SKM-1 (cell line): Measurements from ENCODE around the gene GULP1.
"Not testable (repeated sequence)": the region's sequence is repeated elsewhere in the genome, so short reads cannot be mapped to it uniquely, and the experiment has no call there.

ENCODE experiments used
- DNase-seq: peaks from one replicate; lab custom pipeline; 2025; ENCODE audit not compliant: unreplicated experiment; lab: John Stamatoyannopoulos, UW

The GULP1 gene

DNA sequence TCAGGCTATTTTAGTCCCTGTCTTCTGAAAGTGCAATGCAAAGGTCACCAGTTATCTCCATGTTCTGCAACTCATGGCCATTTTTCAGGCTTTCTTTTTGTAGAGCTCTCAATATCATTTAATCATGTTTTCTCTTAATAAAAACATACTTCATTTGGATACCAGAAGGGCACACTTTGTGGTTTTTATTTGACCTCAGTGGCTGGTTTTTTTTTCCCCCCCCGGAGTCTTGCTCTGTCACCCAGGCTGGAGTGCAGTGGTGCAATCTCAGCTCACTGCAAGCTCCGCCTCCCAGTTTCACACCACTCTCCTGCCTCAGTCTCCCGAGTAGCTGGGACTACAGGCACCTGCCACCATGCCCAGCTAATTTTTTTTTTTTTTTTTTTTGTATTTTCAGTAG is 174.4 kb downstream of the GULP1 start:
- not testable (repeated sequence) for DNase-seq

DNA sequence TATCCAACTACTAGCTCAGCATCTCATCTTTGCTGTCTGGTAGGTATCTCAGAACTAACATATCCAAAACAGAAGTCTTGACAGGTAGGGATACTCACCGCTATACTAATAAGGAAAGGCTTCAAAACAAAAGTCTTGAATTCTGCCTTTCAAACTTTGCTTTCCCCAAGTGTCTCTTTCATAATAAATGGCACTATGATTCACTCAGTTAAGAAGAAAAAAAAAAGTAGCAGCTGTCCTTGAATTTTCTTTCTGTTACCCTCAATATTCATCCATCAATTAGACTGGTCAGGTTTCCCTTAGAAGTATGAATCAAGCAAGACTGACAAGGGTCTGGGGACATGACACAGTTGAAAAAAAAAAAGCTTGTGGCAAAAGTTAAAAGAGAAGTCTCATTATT is 175.1 kb downstream of the GULP1 start:
- no peak for DNase-seq

DNA sequence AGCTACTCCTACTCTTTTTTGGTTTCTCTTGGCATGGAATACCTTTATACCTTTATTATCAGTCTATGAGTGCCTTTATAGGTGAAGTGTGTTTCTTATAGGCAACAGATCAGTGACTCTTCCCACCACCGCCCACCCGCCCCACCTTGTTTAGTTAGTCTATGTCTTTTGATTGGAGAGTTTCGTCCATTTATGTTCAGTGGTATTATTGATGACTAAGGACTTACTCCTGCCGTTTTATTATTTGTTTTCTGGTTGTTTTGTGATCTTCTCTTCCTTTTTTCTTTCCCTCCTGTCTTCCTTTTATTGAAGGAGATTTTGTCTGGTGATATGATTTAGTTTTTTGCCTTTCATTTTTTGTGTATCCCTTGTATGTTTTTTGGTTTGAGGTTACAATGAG is 179.5 kb downstream of the GULP1 start:
- DNase-seq, result no peak

DNA sequence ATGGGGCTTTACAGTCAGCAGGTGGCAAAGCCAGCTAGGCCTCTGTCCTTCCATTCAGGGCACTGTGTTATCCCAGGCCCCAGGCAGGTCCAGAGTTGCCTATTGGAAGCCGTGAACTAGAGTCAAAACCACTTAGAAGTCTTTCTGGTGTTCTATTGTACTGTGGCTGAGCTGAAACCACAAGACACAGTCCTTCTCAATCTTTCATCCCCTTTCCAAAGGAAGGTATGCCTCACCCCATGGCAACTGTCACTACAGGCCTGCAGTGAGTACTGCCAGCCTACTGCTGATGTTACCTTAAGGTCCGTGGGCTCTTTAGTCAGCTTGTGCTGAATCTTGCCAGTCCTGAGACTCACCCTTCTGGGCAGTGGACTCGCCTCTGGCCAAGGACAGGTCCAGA is 181.6 kb downstream of the GULP1 start:
- DNase-seq, result no peak

DNA sequence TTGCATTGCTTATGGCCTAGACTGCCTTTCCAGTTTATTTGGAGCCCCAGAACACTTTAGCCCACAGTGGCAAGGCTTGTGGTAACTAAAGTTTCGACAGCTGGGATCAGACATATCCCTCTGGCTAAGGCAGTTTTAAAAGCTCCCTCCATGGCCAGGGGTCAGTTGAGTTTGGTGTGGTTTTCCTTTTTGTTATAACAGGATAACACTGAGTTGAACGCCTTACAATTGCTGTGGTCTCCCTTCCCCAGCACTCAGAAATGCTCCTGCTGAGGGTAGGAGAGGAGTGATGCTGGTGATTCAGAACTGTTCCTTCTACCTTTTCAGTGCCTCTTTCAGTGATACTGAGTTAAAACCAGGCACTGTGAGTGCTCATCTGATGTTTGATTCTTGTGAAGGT is 182.6 kb downstream of the GULP1 start:
- no peak for DNase-seq

DNA sequence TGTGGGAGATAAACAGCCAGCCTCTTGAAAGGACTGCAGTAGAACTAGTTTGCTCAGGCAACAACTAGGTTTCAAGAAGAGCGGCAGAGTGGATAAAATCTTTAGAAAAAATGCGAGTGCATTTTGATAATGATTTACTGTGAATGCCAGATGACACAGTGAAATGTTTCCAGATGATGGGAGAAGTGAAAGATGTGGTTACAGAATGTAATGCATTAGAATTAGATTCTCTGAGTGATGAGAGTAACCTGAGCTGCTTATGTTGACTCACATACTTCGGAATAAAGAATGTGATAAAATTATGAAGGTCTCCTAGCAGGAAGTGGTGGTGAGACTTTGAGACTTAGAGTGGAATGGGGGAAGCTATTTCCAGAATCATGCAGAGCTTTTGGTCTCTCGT is 184.3 kb downstream of the GULP1 start:
- DNase-seq, result no peak

DNA sequence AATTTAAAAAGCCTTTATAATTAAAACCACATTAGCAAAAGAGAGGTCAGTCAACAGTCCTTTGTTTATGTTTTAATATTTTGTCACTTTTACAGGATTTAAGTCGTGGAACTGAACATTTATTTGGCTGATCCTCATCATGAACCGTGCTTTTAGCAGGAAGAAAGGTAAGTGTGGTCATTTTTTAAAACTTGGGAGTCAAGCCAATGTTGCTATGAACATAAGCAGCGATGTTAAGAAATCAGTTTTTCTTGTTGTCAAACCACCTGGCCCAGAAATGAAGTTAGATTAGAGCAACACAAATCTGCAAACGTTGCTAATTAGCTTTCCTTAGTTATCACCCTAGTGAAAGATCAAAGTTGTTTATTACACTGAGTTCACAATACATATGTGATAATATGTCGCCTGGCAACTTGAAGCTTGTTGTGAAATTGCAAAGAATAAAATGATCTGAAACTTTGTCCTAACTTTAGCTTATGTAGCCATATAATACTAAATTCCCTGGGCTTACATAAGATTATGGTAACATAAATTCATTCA is 186.0 kb downstream of the GULP1 start:
- no peak for DNase-seq

DNA sequence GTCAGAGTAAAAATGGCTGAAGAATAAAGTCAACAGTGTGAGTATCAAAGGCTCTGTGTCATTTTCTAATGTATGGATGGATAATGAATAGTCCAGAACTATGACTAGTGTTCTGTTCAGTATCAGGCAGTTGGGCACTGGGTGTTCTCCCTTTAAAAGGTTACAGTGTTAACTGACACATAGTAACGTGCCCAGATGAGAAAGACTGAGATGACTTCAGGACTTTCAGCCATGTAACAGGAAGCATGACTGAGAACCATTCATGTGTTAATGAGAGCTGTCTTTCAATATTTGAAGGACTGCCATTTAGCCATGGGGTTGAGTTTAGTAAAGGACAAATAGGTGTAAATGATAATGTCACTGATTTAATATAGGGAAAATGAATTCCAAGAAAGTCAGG is 187.1 kb downstream of the GULP1 start:
- DNase-seq, result no peak

DNA sequence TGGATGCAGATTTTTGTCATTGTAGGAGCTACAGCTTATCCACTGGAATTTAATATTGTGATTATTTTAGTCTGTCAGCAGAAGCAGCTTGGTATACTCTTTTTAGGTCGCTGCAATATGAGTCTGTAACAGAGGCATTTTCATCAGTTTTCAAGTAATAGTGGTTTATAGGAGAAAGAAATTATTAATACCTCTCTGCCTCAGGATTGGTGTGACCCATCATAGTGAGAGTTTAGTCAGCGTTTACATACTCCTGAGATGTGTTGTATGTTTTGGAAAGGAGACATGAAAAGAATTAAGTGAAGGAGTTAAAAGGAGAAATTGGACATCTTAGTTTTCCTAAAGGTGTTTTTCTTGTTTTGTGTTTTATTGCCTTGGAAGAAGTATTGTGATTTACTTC is 189.8 kb downstream of the GULP1 start:
- DNase-seq, result no peak

DNA sequence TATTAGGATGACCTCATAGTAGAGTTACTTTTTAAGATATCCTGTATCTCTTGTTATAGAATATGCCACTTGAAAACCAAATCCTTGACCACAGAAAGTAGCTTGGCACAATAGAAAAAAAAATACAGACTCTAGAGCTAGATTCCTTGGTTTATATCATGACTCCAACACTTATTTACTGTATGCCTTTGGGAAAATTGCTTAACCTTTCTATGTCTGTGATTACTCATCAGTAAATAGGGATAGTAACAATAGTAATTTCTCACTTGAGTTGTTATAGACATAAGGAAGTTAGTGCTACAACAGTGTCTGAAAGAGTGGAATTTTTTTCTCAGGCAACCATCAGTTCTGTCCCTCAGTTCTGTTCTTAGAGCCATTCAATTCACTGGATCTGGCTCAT is 193.8 kb downstream of the GULP1 start:
- no peak for DNase-seq

DNA sequence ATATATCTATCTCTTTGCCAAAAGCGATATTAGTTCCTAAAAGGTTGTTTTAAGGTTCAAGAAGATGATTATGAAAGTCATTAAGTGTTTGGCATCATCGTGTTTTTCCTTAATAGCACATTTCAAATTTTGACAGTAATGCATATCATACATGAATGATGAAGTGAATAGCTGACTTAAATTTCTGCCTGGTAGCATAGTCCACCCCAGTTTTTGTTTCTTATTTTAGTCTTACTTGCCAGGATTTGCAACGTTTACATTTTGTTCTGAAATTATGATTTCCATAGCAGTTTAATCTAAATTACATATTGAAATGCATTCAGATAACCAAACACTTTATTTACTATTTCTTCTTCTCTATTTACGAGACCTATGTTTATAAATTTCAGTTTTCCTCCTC is 201.1 kb downstream of the GULP1 start:
- DNase-seq, result no peak

DNA sequence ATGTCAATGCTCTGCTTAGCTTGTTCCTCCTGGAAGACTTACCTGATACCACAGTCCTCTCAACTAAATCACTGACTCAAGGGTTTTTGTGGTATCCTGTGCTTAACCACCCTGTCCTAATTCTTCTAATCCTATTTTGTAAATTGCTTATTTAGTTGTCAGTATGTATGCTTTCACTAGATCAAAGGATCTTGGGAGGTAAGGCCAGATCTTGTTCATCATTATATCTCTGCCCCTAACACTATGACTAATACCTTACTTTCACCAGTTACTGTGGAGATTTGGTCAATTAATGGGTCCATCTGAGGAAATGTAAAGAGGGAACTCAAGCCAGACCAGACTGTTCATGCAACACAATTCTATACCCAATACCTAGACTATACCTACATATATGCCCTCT is 203.2 kb downstream of the GULP1 start:
- no peak for DNase-seq

DNA sequence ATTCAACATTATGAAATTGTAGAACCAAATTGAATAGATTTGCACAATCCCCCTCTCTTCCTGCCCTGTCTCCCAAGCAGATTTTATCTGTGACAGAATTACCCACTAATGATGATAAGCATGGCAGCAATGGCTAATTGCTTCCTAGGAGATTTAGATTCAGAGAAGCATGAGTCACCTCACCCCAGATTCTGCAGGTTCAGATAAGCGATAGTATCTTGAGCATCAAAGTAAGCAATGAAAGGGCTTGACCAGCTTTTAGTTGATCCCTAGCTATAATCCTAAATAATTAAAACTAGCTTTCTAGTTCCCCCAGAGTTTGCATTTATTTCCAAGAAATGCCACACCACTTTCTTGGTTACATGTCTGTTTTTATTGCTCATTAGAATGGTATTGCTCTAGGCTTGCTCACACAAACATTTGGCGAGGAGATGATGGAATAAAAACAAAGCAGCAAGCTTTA is 204.3 kb downstream of the GULP1 start:
- DNase-seq, result no peak

DNA sequence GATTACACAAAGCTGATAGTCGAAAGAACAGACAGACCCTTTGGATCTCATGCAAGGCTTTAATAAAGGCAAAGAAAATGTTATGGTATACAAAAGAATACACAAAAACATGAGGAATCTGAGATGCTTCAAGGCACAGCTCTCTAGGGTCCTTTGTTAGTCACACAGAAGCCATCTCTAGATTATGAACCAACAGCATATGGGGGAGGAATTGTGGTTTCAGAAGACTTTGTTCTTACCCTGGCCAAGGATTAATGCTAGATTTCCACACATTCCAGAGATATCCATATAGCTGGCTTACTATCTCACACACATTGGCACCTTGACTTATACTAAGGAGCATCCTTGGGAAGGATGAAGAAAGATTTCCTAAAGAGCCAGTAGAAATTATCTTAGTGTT is 206.1 kb downstream of the GULP1 start:
- no peak for DNase-seq

DNA sequence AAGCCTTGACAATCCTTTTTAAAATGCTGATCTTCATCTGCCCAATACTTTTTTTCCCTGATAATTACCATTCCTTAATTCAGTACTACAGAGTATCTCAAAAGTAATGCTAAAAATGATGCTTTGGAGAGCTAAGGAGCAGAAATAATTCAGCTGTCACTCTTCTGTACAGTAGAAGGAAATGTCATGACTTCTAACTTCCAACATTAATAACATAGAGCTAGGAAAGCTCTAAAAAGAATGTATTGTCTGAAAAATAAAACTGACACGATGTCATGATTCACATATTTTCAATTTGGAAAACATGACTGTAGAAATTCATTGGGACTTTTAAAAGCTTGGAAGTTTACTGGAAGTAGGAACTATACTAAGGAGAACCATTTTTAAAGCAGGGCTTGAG is 212.3 kb downstream of the GULP1 start:
- no peak for DNase-seq

DNA sequence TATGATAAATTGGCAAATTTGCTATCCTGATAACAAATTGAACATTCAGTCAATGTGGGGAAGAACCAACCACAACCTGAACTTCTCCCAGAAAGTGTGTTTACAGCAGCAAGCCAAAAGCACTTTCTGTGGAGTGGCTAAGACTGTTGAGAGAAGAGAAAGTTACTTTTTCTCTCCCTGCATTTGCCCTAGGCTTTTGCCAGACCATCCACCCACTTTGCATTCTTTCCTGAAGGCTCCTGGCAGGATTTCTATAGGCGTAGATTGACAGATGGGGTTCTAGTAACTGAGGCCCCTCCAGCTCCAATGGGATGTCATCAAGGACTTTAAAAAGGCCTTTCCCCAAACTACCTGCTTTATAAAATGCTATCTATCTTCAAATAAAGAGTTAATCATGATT is 215.2 kb downstream of the GULP1 start:
- DNase-seq, result no peak

DNA sequence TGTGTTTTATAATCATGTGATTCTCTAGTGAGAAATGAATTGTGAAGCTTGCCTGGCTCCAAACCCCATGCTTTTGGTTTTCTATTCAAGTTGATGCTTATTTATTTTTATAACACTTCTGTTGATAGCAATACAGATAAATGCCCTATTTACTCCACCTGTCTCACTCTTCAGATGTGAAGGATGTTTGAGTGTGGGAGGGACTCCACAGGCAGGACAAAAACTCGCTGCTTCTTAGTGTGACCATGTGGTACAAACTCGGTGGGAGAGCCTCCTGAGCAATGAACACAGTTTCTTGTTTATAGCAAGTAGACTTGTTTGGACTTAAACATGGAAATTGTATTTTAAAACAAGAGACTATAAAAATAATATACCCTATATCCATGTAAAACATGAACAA is 219.7 kb downstream of the GULP1 start:
- no peak for DNase-seq

DNA sequence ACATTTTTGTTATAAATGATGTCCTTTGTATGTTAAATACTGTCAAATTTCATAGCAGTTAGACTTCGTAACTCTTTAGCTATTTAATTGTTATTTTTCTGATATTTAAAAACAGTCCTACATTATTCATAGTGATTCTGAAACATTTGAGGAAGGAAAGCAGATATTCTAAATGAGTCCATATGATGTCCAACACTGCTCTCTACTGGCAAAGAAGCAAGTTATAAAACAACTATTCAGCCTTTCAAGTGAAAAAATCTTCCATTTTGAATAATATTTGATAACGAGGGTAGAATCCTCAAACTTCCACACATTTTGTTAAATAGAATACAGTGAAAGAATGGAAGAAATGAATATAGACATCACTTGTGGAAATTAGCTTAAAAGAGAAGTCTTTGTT is 220.8 kb downstream of the GULP1 start:
- peak; percentile 12 for DNase-seq

DNA sequence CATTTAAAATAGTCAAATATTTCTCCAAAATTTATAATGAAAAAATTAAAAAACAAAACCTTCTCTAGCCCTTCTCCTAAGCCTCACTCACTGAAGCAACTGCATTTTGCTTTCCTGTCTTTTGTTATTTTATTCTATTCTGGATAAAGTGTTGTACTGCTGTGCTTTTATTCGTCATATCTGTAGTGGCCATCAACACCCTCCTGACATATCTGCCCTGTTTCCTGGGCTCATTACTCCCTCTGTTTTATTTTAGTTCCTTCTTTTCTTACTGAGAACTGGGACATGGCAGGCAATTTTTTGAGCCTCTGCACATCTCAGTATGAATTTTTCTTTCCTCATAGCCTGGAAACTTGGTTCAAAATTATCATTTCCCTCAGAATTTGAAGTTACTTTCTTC is 224.2 kb downstream of the GULP1 start:
- DNase-seq, result no peak

DNA sequence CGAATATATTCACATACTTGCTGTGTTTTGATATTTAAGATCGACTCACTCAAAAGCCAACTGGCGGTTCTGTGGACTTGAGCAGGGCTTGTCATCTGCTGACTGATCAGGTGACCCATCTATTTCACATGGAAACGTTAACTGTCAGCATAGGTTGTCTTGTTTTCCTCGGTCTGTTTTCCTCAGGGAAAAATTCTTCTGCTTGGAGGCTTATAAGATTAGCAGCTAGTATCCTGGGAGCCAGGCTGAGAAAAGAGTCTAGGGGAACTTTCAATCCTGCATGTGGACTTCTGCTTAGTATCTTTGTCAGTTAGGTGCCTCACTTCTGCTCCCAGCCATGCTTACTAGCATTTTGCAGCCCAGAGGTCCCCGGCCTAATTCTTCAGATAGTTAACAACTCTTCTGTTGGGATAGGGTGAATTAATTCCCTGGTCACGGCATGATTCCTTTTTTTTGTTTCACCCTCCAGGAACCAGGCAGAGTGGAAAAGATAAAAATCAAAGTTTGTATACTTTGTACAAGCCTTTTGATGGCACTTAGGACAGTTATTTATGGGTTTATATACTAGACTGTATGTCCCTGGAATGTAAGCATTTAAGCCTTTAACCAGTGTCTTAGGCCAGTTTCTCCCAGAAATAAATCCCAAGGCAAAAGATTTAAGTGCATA is 226.0 kb downstream of the GULP1 start:
- DNase-seq, result no peak

DNA sequence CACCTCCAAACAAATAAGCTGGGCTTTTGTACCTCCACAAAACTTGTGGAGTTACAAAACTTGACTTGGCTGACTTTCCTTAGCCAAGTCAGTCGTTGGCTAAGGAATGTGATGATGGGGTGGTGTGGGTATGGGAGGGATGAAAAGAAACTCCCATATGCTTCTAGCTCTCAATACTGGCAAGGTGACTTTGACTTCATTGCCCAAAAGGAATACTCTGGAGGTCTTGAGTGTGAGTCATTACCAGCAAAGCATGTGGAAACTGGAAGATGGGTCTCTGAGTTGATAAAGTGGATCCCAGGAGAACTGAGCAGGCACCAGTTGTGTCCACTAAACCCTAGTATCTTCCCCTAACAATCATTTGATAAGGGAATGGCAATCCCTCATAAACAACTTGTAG is 226.7 kb downstream of the GULP1 start:
- no peak for DNase-seq

DNA sequence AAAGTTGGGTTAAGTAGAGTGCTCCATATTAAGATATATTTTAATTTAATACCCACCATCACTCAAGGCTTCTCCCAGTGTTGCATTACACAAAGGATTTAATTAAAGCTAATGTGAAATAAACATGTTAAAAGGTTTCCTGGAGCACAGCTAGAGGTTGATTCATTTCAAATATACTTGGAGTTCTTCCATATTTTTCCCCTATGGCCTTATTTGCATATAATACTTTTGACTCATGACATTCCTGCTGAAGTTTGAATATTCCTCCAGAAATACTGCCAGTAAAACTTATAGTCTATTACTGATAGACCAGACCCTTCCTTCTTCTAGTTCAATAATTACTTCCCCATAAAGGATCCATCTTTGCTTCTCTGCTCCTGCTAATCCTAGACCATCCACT is 227.5 kb downstream of the GULP1 start:
- DNase-seq, result no peak

DNA sequence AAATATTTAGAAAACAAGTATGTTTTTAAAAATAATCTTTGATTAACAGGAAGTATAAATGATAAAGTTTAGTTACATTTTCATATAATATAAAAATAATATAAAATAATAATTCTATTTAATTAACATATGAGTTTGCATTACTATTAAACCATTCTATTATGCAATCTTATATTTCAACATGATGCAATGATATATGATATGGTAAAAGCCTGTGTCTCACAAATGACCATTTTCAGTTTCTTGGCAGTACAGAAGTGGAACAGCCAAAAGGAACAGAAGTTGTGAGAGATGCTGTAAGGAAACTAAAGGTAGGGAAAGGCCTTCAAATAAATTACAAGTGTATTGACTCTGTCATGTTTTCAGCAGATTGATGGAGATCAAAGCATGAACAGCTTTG is 230.8 kb downstream of the GULP1 start:
- DNase-seq, result no peak
